Measurements from ENCODE around the gene TAF1B.

The TAF1B gene

DNA sequence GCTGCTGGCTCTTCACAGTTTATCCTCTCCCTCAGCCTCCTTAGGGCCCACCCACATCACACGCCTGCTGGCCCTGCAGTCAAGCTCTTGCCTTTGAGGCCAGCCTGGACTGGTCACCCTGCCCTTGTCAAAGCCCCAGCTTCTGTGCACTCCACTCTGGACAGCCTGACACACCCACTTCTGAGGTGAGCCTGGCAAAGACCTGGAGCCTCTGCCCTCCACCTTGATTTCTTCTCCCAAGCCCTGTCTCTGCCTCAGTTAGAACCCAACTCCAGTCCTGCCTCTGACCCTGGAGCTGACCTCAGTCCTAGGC, 37.0 kb upstream of the TAF1B start:
- no peak for TF ChIP-seq Cebpa-rat (IDR thresholded peaks at IDR 0.05)
- no peak overlapping the region for H3K4me2 ChIP-seq
- H3K27ac ChIP-seq, result no peak overlapping the region
- peaks cover 24 to 51% (median 29%) of the 10 kb centered on the region in 10 experiments for H3K4me1 ChIP-seq
- H3K27me3 ChIP-seq, result no peaks in the 10 kb centered on the region
- 0 out of 22 replicates have a peak, but pooled peaks cover 0 to 3% (median 0%) of the 10 kb centered on the region in 11 experiments for H3K9me3 ChIP-seq (replicated peaks in 1 of 11)
- H3K36me3 ChIP-seq, result no peaks in the 10 kb centered on the region
- H3K9ac ChIP-seq, result no peak overlapping the region
- no peak overlapping the region for H3K4me3 ChIP-seq
- no peaks in the 10 kb centered on the region for H4K20me1 ChIP-seq

DNA sequence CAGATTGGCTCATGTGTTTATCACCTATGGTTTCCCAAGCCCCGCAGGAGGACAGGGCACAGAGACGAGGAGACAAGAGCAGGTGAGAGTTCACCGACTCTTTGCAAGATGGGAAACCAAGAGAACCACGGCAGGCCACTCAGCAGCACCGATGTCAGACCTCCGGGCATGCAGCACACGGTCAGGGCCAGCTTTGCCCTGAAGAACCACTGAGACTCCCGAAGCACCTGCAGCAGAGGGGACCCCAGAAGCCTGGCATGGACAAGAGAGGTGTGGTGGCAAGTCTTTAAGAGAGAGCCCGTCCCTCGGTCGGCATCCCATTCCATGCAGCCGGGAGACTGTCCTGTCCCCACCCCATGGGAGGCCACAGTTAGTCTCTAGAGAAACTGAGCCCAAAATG, 36.6 kb upstream of the TAF1B start:
- Histone ChIP-seq H3K4me1 (peaks cover 24 to 51% (median 29%) of the 10 kb centered on the region in 10 experiments), H4K20me1 (no peaks in the 10 kb centered on the region), H3K4me2 (no peak overlapping the region), H3K4me3 (no peak overlapping the region), H3K9ac (no peak overlapping the region), H3K27ac (no peak overlapping the region), H3K36me3 (no peaks in the 10 kb centered on the region), H3K9me3 (replicated peaks in 1 of 11) (0 out of 22 replicates have a peak, but pooled peaks cover 0 to 3% (median 0%) of the 10 kb centered on the region in 11 experiments), H3K27me3 (no peaks in the 10 kb centered on the region)
- no peak for TF ChIP-seq Cebpa-rat (IDR thresholded peaks at IDR 0.05)

GRCh38 chr2:9807056-9807455, 36.2 kb upstream of the TAF1B start:
- H3K36me3 ChIP-seq, result no peaks in the 10 kb centered on the region
- no peaks in the 10 kb centered on the region for H3K27me3 ChIP-seq
- H3K27ac ChIP-seq, result no peak overlapping the region
- no peak overlapping the region for H3K4me3 ChIP-seq
- H4K20me1 ChIP-seq, result no peaks in the 10 kb centered on the region
- no peak for TF ChIP-seq Cebpa-rat (IDR thresholded peaks at IDR 0.05)
- peaks cover 24 to 53% (median 29%) of the 10 kb centered on the region in 10 experiments for H3K4me1 ChIP-seq
- H3K9ac ChIP-seq, result no peak overlapping the region
- H3K9me3 ChIP-seq (replicated peaks in 1 of 11), result 0 out of 22 replicates have a peak, but pooled peaks cover 0 to 3% (median 0%) of the 10 kb centered on the region in 11 experiments
- no peak overlapping the region for H3K4me2 ChIP-seq

DNA sequence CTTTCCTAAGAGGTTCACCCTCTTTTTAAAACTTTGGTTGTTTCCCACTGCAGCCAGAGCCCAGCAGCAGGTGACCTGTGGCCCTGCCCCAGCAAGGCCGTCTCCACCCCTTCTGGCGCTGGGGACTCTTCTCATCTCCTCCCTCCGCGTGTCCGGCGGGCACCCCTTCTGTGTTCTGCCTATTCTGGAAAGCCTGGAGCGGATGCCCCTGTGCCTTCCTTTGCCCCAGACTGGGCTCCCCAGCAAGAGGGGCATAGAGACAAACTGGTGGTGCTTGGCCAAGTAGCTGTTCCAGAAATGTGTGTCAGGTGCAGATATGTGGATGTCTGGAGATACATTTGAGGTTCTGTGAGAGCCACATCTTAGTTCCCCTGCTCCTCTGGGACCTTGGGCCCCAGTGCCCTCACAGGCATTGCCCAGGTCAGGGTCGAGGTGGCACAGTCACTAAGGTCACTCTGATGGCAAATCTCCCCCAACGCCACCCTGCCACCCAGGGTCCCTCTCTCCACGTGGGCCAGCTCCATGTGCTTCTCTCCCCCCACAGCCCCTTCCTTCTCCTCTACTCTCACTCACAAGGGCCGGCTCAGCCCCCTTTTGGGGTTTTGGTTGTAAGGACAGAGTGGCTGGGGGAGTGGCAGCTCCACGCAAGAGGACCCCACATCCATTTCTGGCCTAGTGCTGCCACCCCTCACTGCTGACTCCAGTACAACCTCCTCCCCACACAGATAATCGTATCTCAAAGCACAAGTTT, 35.5 kb upstream of the TAF1B start:
- H3K9ac ChIP-seq, result no peak overlapping the region
- H4K20me1 ChIP-seq, result no peaks in the 10 kb centered on the region
- no peak overlapping the region for H3K27ac ChIP-seq
- H3K36me3 ChIP-seq, result no peaks in the 10 kb centered on the region
- H3K9me3 ChIP-seq (replicated peaks in 1 of 11), result 0 out of 22 replicates have a peak, but pooled peaks cover 0 to 3% (median 0%) of the 10 kb centered on the region in 11 experiments
- no peak overlapping the region for H3K4me2 ChIP-seq
- peaks cover 24 to 53% (median 29%) of the 10 kb centered on the region in 10 experiments for H3K4me1 ChIP-seq
- TF ChIP-seq Cebpa-rat (IDR thresholded peaks at IDR 0.05), result no peak
- H3K27me3 ChIP-seq, result no peaks in the 10 kb centered on the region
- H3K4me3 ChIP-seq, result no peak overlapping the region

DNA sequence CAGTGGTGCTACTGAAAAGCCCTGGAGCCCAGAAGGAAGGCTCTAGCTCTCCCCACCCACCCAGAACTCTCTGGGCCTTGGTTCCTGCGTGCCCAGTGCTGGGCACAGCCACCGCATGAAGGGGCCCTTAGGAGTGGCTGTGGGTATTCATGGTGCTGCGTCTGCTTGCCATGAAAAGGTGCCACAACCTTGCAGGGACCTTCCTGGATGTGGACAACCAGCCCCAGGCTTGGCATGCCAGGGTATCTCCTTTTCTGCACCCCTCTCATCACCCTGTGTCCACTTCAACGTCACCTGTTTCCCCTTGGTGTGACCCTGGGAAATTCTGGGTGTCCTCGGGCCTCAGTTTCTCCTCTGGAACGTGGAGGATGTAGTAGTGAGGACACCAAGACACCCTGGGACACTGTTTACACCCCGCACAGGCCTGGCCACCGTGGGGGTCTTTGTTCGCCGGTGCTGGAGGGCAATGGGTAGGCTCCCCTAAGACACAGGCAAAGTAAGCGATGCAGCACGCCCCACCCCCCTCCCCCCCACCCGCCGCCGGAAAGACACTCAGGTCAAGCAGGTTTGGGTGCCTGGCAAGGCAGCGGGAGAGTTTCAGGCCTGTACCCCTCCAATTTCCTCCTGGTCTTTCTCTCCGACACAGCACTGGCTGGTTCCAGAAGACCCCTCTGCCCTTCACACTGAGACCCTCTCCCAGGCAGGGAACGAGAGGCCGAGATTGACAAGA, 34.8 kb upstream of the TAF1B start:
- H3K4me1 ChIP-seq, result peaks cover 29 to 57% (median 33%) of the 10 kb centered on the region in 10 experiments
- 0 out of 22 replicates have a peak, but pooled peaks cover 0 to 3% (median 0%) of the 10 kb centered on the region in 11 experiments for H3K9me3 ChIP-seq (replicated peaks in 1 of 11)
- H3K4me2 ChIP-seq, result no peak overlapping the region
- H3K9ac ChIP-seq, result no peak overlapping the region
- no peak overlapping the region for H3K4me3 ChIP-seq
- no peaks in the 10 kb centered on the region for H3K36me3 ChIP-seq
- no peaks in the 10 kb centered on the region for H3K27me3 ChIP-seq
- H4K20me1 ChIP-seq, result no peaks in the 10 kb centered on the region
- no peak overlapping the region for H3K27ac ChIP-seq
- TF ChIP-seq Cebpa-rat (IDR thresholded peaks at IDR 0.05), result no peak

DNA sequence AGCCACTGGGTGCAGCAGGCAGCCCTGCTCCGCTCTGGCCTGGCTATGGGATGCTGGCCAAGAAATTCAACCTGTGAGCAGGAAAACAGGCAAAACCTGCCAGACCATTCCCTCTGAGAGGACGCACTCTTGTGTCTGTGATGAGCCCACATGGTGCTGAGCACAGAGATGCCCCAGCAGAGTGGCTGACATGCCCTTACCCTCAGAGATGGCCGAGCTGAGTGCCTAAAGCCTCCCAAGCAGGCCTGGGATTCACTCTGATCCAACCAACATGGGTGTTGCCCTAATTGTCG, 34.3 kb upstream of the TAF1B start:
- H3K27me3 ChIP-seq, result no peaks in the 10 kb centered on the region
- no peak for TF ChIP-seq Cebpa-rat (IDR thresholded peaks at IDR 0.05)
- no peak overlapping the region for H3K4me3 ChIP-seq
- no peaks in the 10 kb centered on the region for H4K20me1 ChIP-seq
- H3K9ac ChIP-seq, result no peak overlapping the region
- H3K4me2 ChIP-seq, result no peak overlapping the region
- H3K36me3 ChIP-seq, result no peaks in the 10 kb centered on the region
- H3K9me3 ChIP-seq (replicated peaks in 1 of 11), result 0 out of 22 replicates have a peak, but pooled peaks cover 0 to 3% (median 0%) of the 10 kb centered on the region in 11 experiments
- no peak overlapping the region for H3K27ac ChIP-seq
- peaks cover 32 to 62% (median 38%) of the 10 kb centered on the region in 10 experiments for H3K4me1 ChIP-seq

DNA sequence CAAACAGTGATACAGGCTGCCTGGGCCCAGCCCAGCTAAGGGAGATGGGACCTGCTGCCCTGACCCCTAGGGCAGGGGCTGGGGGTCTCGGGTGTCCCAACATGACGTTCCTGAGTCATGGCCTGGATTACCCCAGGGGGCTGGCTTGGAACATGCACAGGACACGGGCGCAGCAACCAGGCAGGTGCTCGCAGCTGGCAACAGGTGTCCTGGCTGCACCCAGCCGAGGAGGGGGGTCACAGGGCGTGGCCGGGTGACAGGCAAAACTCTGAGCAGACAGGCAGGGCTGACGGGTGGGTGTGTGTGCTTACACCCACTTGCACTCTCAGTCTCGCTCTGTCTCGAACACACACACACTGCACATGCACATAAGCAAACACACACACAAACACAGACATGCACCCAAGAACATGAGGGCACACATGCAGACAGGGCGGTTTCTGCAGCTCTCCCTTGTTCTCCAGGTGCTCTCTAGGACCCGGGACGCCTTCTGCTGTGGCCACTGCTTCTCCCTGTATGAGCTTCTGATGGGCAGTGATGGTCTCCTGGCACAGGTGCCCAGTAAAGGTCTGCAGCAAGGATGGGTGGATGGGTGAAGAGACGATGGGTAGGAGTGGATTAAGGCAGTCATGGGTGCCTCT, 33.7 kb upstream of the TAF1B start:
- Histone ChIP-seq H3K4me3 (no peak overlapping the region), H3K9ac (no peak overlapping the region), H4K20me1 (no peaks in the 10 kb centered on the region), H3K36me3 (no peaks in the 10 kb centered on the region), H3K4me2 (peak overlapping the region in 2 of 11 experiments; percentile 7 to 81; a peak in 2 of 22 replicates), H3K9me3 (replicated peaks in 1 of 11) (no peaks in the 10 kb centered on the region), H3K4me1 (peaks cover 32 to 67% (median 43%) of the 10 kb centered on the region in 10 experiments), H3K27ac (no peak overlapping the region), H3K27me3 (no peaks in the 10 kb centered on the region)
- TF ChIP-seq Cebpa-rat (IDR thresholded peaks at IDR 0.05), result no peak

- Histone ChIP-seq H3K9ac (no peak overlapping the region), H3K27me3 (no peaks in the 10 kb centered on the region), H3K9me3 (replicated peaks in 1 of 11) (no peaks in the 10 kb centered on the region), H3K4me3 (no peak overlapping the region), H3K27ac (peak overlapping the region in 3 of 11 experiments; percentile 21 to 63 (median 52); a peak in 2 of 22 replicates), H3K4me2 (peak overlapping the region; percentile 56 to 88 (median 78)), H3K4me1 (peaks cover 41 to 67% (median 53%) of the 10 kb centered on the region in 10 experiments), H4K20me1 (no peaks in the 10 kb centered on the region), H3K36me3 (no peaks in the 10 kb centered on the region)
- TF ChIP-seq Cebpa-rat (IDR thresholded peaks at IDR 0.05), result no peak
Measured at GRCh38 chr2:9811216-9811615, 32.1 kb upstream of the TAF1B start.

Measured in BLaER1 treated with 17β-estradiol and CSF1 and Interleukin-3, amounts not matched to agents 10 nM and 100 nM (cell line).